ENCODE measurements around the gene PCNT. TPM values are rescaled to one million over a fixed set of nuclear protein-coding genes. Genes with fewer than 3 reads are reported as not detected.
A peak's percentile ranks its signal among the peaks of the same experiment; 100 is the strongest.

PCNT gene
- total RNA-seq, 1 experiment from 2014 or later: 39.6 TPM

DNA sequence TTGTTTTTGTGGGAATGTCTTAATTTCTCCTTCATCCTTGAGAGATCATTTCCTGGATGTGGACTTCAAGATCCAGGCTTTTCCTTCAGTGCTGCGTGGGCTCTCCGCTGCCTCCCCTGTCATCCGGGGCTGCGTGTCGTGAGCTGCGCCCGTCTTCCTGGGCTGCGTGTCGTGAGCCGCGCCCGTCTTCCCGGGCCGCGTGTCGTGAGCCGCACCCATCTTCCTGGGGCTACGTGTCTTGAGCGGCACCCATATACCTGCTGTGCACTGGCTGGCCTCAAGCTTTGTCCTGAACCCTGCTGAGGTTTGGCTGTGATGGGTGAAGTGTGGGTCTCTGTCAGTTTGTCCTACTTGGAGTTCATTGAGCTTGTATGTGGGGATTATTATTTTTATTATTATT is 55.1 kb downstream of the PCNT start:
- H3K27me3 ChIP-seq (ENCODE audit: insufficient read depth, low read length): no peaks in the 10 kb centered on the region

More for the DNA sequence above, 55.1 kb downstream of the PCNT start:
- no peak overlapping the region for H3T11ph ChIP-seq (ENCODE audit: low read length)
- no peak overlapping the region for H4K8ac ChIP-seq (replicated peaks; ENCODE audit: insufficient read length, low read depth, low read length)
- no peak overlapping the region for H3K14ac ChIP-seq (ENCODE audit: insufficient read depth, low read length)
- H3K23ac ChIP-seq (ENCODE audit: insufficient read length, low read depth, low read length): no peak overlapping the region
- no peak overlapping the region for H3K4me3 Mint-ChIP-seq
- no peak for DNase-seq
- H2AFZ ChIP-seq (ENCODE audit: low read length): no peak overlapping the region
- no peaks in the 10 kb centered on the region for H4K20me1 ChIP-seq (ENCODE audit: control insufficient read depth, insufficient read depth, insufficient read length)
- no peak overlapping the region for H2BK20ac ChIP-seq (ENCODE audit: low read depth, low read length, poor library complexity, severe bottlenecking)
- no peaks in the 10 kb centered on the region for H3K27me3 Mint-ChIP-seq (ENCODE audit: low read depth)
- peaks cover 2% of the 10 kb centered on the region; the same call in 1 of the 2 replicates for H3K79me2 ChIP-seq (ENCODE audit: insufficient read depth, low read length)
- H3K56ac ChIP-seq (ENCODE audit: insufficient read length, low read depth, low read length): no peak overlapping the region
- H3K9me3 ChIP-seq (ENCODE audit: control insufficient read depth, low read depth, low read length): no peaks in the 10 kb centered on the region
- no peak overlapping the region for H4K5ac ChIP-seq (ENCODE audit: insufficient read length, low read depth, low read length)
- TF ChIP-seq, protein P1, sequence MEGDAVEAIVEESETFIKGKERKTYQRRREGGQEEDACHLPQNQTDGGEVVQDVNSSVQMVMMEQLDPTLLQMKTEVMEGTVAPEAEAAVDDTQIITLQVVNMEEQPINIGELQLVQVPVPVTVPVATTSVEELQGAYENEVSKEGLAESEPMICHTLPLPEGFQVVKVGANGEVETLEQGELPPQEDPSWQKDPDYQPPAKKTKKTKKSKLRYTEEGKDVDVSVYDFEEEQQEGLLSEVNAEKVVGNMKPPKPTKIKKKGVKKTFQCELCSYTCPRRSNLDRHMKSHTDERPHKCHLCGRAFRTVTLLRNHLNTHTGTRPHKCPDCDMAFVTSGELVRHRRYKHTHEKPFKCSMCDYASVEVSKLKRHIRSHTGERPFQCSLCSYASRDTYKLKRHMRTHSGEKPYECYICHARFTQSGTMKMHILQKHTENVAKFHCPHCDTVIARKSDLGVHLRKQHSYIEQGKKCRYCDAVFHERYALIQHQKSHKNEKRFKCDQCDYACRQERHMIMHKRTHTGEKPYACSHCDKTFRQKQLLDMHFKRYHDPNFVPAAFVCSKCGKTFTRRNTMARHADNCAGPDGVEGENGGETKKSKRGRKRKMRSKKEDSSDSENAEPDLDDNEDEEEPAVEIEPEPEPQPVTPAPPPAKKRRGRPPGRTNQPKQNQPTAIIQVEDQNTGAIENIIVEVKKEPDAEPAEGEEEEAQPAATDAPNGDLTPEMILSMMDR (conservative IDR thresholded peaks at IDR 0.05): no peak
- peak overlapping the region; percentile 20 for H3K18ac ChIP-seq (ENCODE audit: insufficient read length, low read depth, low read length)
- no peaks in the 10 kb centered on the region for H3K23me2 ChIP-seq (ENCODE audit: insufficient read length, low read depth, low read length, poor library complexity, severe bottlenecking)
- no peaks in the 10 kb centered on the region for H3K79me1 ChIP-seq (ENCODE audit: insufficient read depth, low read depth, low read length, poor library complexity, severe bottlenecking)
- peaks cover 22 to 36% of the 10 kb centered on the region in 2 experiments for H3K4me1 Mint-ChIP-seq
- H2BK15ac ChIP-seq (ENCODE audit: low read depth, low read length): no peak overlapping the region
- peaks cover 28 to 34% (median 30%) of the 10 kb centered on the region in 3 experiments for H3K36me3 Mint-ChIP-seq (ENCODE audit: insufficient read depth in 1 of 3, low read depth in 3 of 3)
- WGBS (ENCODE audit: extremely low coverage, insufficient read length, low lambda C conversion rate): no CpG with 5 or more reads among the region's 19 CpGs
- no peak overlapping the region for H2BK12ac ChIP-seq (ENCODE audit: insufficient read length, low read depth, low read length)
- H3K9ac ChIP-seq (ENCODE audit: extremely low read depth, insufficient read length, low read length): no peak overlapping the region
- no peak overlapping the region for H2AK5ac ChIP-seq (ENCODE audit: insufficient read length, low read length)
- H3K9me3 Mint-ChIP-seq: peaks cover 23 to 25% of the 10 kb centered on the region in 2 experiments
- H3K4me1 ChIP-seq (ENCODE audit: insufficient read depth, low read length): peaks cover 2% of the 10 kb centered on the region; the same call in 1 of the 2 replicates
- no peak overlapping the region for H3K4ac ChIP-seq (ENCODE audit: low read depth, low read length)
- peak overlapping the region; percentile 2 to 38 (median 6); a peak in 5 of 7 replicates for H3K27ac Mint-ChIP-seq
- no peak overlapping the region for H3K27ac ChIP-seq (ENCODE audit: insufficient read length, low read depth, low read length)
- H4K91ac ChIP-seq (ENCODE audit: insufficient read length, low read depth, low read length): no peak overlapping the region
- H3K4me2 ChIP-seq (ENCODE audit: insufficient read depth, insufficient read length, low read length): no peak overlapping the region
- no peak overlapping the region for H2BK120ac ChIP-seq (ENCODE audit: low read depth, low read length, poor library complexity, severe bottlenecking)
- no peak overlapping the region for H2BK5ac ChIP-seq (ENCODE audit: insufficient read length, low read length)

All from H9 (cell line).